WTC11 (cell line): ENCODE measurements around the gene ARHGAP28.

ENCODE experiments used
- ELF4 ChIP-seq: sonication (generic); formaldehyde crosslinking; IDR thresholded peaks from 2 replicates; pipeline ENCODE4 v1.8.1; 2022; ENCODE audit warnings: low read depth, mild to moderate bottlenecking, moderate library complexity, missing genetic modification reagents
- ESRRA ChIP-seq: sonication (generic); formaldehyde crosslinking; IDR thresholded peaks from 2 replicates; pipeline ENCODE4 v1.8.1; 2022; ENCODE audit warnings: mild to moderate bottlenecking, missing genetic modification reagents, borderline replicate concordance
- SP1 ChIP-seq: sonication (generic); formaldehyde crosslinking; conservative IDR thresholded peaks from 2 replicates; pipeline ENCODE4 v1.8.1; 2022; ENCODE audit warnings: missing genetic modification reagents
- ZNF121 ChIP-seq: sonication (generic); formaldehyde crosslinking; IDR thresholded peaks from 2 replicates; pipeline ENCODE4 v1.8.0; 2023; ENCODE audit warnings: missing genetic modification reagents
- TF ChIP-seq, protein P1 (sequence below): sonication (generic); formaldehyde crosslinking; IDR thresholded peaks from 2 replicates; pipeline ENCODE4 v1.8.0; 2022; ENCODE audit warnings: mild to moderate bottlenecking, missing genetic modification reagents
- TF ChIP-seq, protein P2 (sequence below): fragments of 200-600 bp; IDR thresholded peaks from 2 replicates; pipeline ENCODE4 v1.8.0; 2022; ENCODE audit warnings: antibody characterized with exemption
- TF ChIP-seq, protein P3 (sequence below): fragments of 250-450 bp; sonication (Bioruptor Pico); IDR thresholded peaks from 2 replicates; pipeline ENCODE4 v2.1.2; 2022; ENCODE audit warnings: mild to moderate bottlenecking, moderate library complexity
- TF ChIP-seq, protein P4 (sequence below): sonication (generic); formaldehyde crosslinking; conservative IDR thresholded peaks from 2 replicates; pipeline ENCODE4 v1.8.1; 2022; ENCODE audit warnings: mild to moderate bottlenecking, missing genetic modification reagents

DNA sequence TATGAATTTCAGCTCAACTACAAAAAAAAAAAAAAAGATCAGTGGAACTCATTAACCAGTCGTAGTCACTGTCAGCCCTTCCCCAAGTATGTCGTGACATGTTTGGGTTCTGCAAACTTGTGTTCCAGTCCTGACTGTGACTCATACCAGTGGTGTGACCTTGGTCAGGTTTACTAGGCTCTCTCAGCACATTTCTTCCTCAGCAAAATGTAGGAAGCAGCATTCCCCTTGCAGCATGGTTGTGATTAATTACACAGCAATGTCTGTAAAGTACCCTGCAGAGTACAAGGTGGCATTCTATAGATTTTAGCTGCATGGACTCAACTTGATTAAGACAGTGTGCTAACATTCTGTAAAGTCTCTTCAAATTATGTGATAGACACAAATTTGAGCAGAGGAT lies 231.1 kb downstream of the ARHGAP28 start:
- TF ChIP-seq SP1 = no peak
- TF ChIP-seq, protein P1, sequence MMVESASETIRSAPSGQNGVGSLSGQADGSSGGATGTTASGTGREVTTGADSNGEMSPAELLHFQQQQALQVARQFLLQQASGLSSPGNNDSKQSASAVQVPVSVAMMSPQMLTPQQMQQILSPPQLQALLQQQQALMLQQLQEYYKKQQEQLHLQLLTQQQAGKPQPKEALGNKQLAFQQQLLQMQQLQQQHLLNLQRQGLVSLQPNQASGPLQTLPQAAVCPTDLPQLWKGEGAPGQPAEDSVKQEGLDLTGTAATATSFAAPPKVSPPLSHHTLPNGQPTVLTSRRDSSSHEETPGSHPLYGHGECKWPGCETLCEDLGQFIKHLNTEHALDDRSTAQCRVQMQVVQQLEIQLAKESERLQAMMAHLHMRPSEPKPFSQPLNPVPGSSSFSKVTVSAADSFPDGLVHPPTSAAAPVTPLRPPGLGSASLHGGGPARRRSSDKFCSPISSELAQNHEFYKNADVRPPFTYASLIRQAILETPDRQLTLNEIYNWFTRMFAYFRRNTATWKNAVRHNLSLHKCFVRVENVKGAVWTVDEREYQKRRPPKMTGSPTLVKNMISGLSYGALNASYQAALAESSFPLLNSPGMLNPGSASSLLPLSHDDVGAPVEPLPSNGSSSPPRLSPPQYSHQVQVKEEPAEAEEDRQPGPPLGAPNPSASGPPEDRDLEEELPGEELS (CRISPR knock-in tag) = no peak
- no peak for TF ChIP-seq ELF4 (CRISPR knock-in tag)
- TF ChIP-seq, protein P2, sequence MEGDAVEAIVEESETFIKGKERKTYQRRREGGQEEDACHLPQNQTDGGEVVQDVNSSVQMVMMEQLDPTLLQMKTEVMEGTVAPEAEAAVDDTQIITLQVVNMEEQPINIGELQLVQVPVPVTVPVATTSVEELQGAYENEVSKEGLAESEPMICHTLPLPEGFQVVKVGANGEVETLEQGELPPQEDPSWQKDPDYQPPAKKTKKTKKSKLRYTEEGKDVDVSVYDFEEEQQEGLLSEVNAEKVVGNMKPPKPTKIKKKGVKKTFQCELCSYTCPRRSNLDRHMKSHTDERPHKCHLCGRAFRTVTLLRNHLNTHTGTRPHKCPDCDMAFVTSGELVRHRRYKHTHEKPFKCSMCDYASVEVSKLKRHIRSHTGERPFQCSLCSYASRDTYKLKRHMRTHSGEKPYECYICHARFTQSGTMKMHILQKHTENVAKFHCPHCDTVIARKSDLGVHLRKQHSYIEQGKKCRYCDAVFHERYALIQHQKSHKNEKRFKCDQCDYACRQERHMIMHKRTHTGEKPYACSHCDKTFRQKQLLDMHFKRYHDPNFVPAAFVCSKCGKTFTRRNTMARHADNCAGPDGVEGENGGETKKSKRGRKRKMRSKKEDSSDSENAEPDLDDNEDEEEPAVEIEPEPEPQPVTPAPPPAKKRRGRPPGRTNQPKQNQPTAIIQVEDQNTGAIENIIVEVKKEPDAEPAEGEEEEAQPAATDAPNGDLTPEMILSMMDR = no peak
- TF ChIP-seq, protein P3, sequence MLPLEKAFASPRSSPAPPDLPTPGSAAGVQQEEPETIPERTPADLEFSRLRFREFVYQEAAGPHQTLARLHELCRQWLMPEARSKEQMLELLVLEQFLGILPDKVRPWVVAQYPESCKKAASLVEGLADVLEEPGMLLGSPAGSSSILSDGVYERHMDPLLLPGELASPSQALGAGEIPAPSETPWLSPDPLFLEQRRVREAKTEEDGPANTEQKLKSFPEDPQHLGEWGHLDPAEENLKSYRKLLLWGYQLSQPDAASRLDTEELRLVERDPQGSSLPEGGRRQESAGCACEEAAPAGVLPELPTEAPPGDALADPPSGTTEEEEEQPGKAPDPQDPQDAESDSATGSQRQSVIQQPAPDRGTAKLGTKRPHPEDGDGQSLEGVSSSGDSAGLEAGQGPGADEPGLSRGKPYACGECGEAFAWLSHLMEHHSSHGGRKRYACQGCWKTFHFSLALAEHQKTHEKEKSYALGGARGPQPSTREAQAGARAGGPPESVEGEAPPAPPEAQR (CRISPR knock-in tag) = no peak
- TF ChIP-seq ZNF121 (CRISPR knock-in tag) = no peak
- no peak for TF ChIP-seq ESRRA (CRISPR knock-in tag)
- TF ChIP-seq, protein P4, sequence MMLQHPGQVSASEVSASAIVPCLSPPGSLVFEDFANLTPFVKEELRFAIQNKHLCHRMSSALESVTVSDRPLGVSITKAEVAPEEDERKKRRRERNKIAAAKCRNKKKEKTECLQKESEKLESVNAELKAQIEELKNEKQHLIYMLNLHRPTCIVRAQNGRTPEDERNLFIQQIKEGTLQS (CRISPR knock-in tag) = no peak
